ENCODE results near the gene PRKCH. TPM values are rescaled to one million over a fixed set of nuclear protein-coding genes. Genes with fewer than 3 reads are reported as not detected.

The PRKCH gene
- total RNA-seq, 1 experiment from 2014 or later = 170 TPM

DNA sequence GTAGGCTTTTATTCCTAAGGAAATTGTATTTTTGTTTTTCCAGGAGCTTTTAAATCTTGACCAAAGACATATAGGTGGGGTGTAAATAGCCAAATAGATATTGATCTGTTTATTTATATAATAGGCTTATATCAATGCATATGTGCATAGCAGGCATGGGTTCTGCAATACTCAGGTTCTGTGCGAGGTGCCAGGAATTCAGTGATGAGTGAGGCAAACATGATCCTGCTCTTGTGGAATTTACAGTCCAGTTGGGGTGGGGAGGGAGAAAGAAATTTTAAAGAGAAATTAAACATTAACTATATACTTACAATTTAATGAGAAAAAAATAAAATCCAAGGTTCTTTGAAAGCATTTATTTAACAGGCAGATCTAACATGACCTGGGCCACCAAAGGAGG, 213.7 kb downstream of the PRKCH start:
- no peak overlapping the region for H3K9ac ChIP-seq (ENCODE audit: low read length)
- peaks cover 80% of the 10 kb centered on the region for H3K4me1 ChIP-seq (ENCODE audit: insufficient read depth, low read length)
- no peaks in the 10 kb centered on the region for H3K9me2 ChIP-seq (replicated peaks; ENCODE audit: low read length)
- TF ChIP-seq EZH2 (IDR thresholded peaks at IDR 0.05; ENCODE audit: low read length, unreplicated experiment) (no peak), EZH2phosphoT487 (IDR thresholded peaks at IDR 0.05; ENCODE audit: borderline replicate concordance, low read length) (no peak), CTCF (conservative IDR thresholded peaks at IDR 0.05; ENCODE audit: low read depth, low read length) (no peak)
- no peak overlapping the region for H3K27ac ChIP-seq (ENCODE audit: low read length)
- no peak overlapping the region for H2AFZ ChIP-seq (ENCODE audit: low read length)
- H3K4me2 ChIP-seq (ENCODE audit: low read length) = no peak overlapping the region
- H3K9me3 ChIP-seq (ENCODE audit: low read length) = no peaks in the 10 kb centered on the region
- intact Hi-C loops (cut with micrococcal nuclease) = no loop called here
- ChIA-PET CTCF (no interaction called here), POLR2A (ENCODE audit: unreplicated experiment) (no interaction called here)
- no peak for ATAC-seq
- H3K4me3 ChIP-seq (ENCODE audit: low read length) = no peak overlapping the region
- H3F3A ChIP-seq (ENCODE audit: low read length, unreplicated experiment) = peaks cover 7% of the 10 kb centered on the region
- BruUV-seq (replicated peaks) = no TSS peak
- H4K20me1 ChIP-seq (ENCODE audit: low read length) = no peaks in the 10 kb centered on the region
- no peaks in the 10 kb centered on the region for H3K79me2 ChIP-seq (ENCODE audit: low read length)
- DNase-seq = no peak
- no peaks in the 10 kb centered on the region for H3K27me3 ChIP-seq (ENCODE audit: low read length)
- no peaks in the 10 kb centered on the region for H3K36me3 ChIP-seq (ENCODE audit: low read depth, low read length)

DNA sequence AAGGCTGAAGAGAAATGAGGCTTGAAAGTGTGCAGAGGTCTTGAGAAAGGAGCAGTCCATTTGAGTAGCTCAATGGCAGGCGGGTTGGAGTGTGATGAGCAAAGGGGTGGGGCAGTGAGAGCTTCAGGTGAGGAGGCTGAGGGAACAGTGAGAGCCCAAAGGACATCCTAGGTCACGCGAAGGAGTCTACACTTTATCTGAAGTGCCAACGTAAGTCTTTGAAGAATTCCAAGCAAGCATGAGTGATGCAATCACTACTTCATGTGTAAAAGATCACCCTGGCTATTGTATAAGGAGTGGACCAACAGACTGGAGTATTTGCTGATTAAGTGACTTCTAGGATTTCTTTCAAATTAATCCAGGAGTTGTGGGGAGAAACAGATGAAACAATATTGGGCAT, 214.1 kb downstream of the PRKCH start:
- POLR2A ChIA-PET (ENCODE audit: unreplicated experiment) = no interaction called here
- ATAC-seq (no peak), DNase-seq (no peak)
- CTCF ChIA-PET = no interaction called here
- H3K36me3 ChIP-seq (ENCODE audit: low read depth, low read length) = no peaks in the 10 kb centered on the region
- peaks cover 7% of the 10 kb centered on the region for H3F3A ChIP-seq (ENCODE audit: low read length, unreplicated experiment)
- no peak for TF ChIP-seq EZH2phosphoT487 (IDR thresholded peaks at IDR 0.05; ENCODE audit: borderline replicate concordance, low read length)
- H4K20me1 ChIP-seq (ENCODE audit: low read length) = no peaks in the 10 kb centered on the region
- no TSS peak for BruUV-seq (replicated peaks)
- no peaks in the 10 kb centered on the region for H3K9me3 ChIP-seq (ENCODE audit: low read length)
- intact Hi-C loops (cut with micrococcal nuclease) = no loop called here
- no peaks in the 10 kb centered on the region for H3K9me2 ChIP-seq (replicated peaks; ENCODE audit: low read length)
- H3K27me3 ChIP-seq (ENCODE audit: low read length) = no peaks in the 10 kb centered on the region
- peaks cover 80% of the 10 kb centered on the region for H3K4me1 ChIP-seq (ENCODE audit: insufficient read depth, low read length)
- no peak overlapping the region for H3K9ac ChIP-seq (ENCODE audit: low read length)
- no peak overlapping the region for H3K4me3 ChIP-seq (ENCODE audit: low read length)
- no peak overlapping the region for H3K4me2 ChIP-seq (ENCODE audit: low read length)
- no peak overlapping the region for H2AFZ ChIP-seq (ENCODE audit: low read length)
- no peak overlapping the region for H3K27ac ChIP-seq (ENCODE audit: low read length)
- no peaks in the 10 kb centered on the region for H3K79me2 ChIP-seq (ENCODE audit: low read length)

- peak overlapping the region; percentile 67 for H3K9ac ChIP-seq (ENCODE audit: low read length)
- DNase-seq = no peak
- no peaks in the 10 kb centered on the region for H3K79me2 ChIP-seq (ENCODE audit: low read length)
- H3K4me2 ChIP-seq (ENCODE audit: low read length) = peak overlapping the region; percentile 61
- H4K20me1 ChIP-seq (ENCODE audit: low read length) = no peaks in the 10 kb centered on the region
- H3K9me2 ChIP-seq (replicated peaks; ENCODE audit: low read length) = no peaks in the 10 kb centered on the region
- ChIA-PET POLR2A (ENCODE audit: unreplicated experiment) (interaction anchor here (0.5 to 1.2 kb wide), 12 partner anchors 11 to 225 kb away, joined by 3 to 17 read pairs (median 6); partner anchors contain the start of genes HIF1A and SNAPC1), CTCF (interaction anchor here (1.0 to 1.7 kb wide), 4 partner anchors 11 to 301 kb away, joined by 3 to 10 read pairs (median 5); no protein-coding TSS in a partner anchor)
- peaks cover 7% of the 10 kb centered on the region for H3F3A ChIP-seq (ENCODE audit: low read length, unreplicated experiment)
- H3K36me3 ChIP-seq (ENCODE audit: low read depth, low read length) = no peaks in the 10 kb centered on the region
- H2AFZ ChIP-seq (ENCODE audit: low read length) = no peak overlapping the region
- H3K27me3 ChIP-seq (ENCODE audit: low read length) = no peaks in the 10 kb centered on the region
- BruUV-seq (replicated peaks) = TSS peak; percentile 95
- intact Hi-C loops (cut with micrococcal nuclease) = loop anchor here (1.0 kb wide), 6 partner anchors 12 to 158 kb away; partner anchors contain the start of gene HIF1A
- peak overlapping the region; percentile 90 for H3K27ac ChIP-seq (ENCODE audit: low read length)
- TF ChIP-seq EZH2 (IDR thresholded peaks at IDR 0.05; ENCODE audit: low read length, unreplicated experiment) (no peak), EZH2phosphoT487 (IDR thresholded peaks at IDR 0.05; ENCODE audit: borderline replicate concordance, low read length) (no peak), CTCF (conservative IDR thresholded peaks at IDR 0.05; ENCODE audit: low read depth, low read length) (no peak)
- H3K4me1 ChIP-seq (ENCODE audit: insufficient read depth, low read length) = peaks cover 67% of the 10 kb centered on the region
- no peak overlapping the region for H3K4me3 ChIP-seq (ENCODE audit: low read length)
- H3K9me3 ChIP-seq (ENCODE audit: low read length) = no peaks in the 10 kb centered on the region
- ATAC-seq = peak; percentile 0; the same call in 1 of the 2 replicates
Observed at GRCh38 chr14:61536661-61537562, 215.5 kb downstream of the PRKCH start.
